Right forelimb (tissue), 1 donor: Measurements from ENCODE around the gene SMC3.
A peak's percentile ranks its signal among the peaks of the same experiment; 100 is the strongest.
"Not testable (repeated sequence)": the region's sequence is repeated elsewhere in the genome, so short reads cannot be mapped to it uniquely, and the experiment has no call there.

Source experiments
- DNase-seq: peaks from one replicate; pipeline ENCODE4 v3.0.0-alpha.2; 2018

SMC3 gene

GRCh38 chr10:110591760-110592159 is 24.3 kb downstream of the SMC3 start:
- no peak for DNase-seq

GRCh38 chr10:110597476-110597875 is 30.0 kb downstream of the SMC3 start:
- no peak for DNase-seq

GRCh38 chr10:110600487-110601101 is 33.1 kb downstream of the SMC3 start:
- no peak for DNase-seq

- DNase-seq, result no peak
Observed at GRCh38 chr10:110601581-110601980, 34.1 kb downstream of the SMC3 start.

GRCh38 chr10:110608087-110608486 is 40.6 kb downstream of the SMC3 start:
- DNase-seq, result no peak

GRCh38 chr10:110609605-110610004 is 42.1 kb downstream of the SMC3 start:
- DNase-seq, result no peak

- peak; percentile 60 for DNase-seq
Observed at GRCh38 chr10:110610308-110610774, 42.8 kb downstream of the SMC3 start.

- not testable (repeated sequence) for DNase-seq
Observed at GRCh38 chr10:110610781-110611180, 43.3 kb downstream of the SMC3 start.

- no peak for DNase-seq
Observed at GRCh38 chr10:110612087-110612486, 44.6 kb downstream of the SMC3 start.

GRCh38 chr10:110612629-110613028 is 45.1 kb downstream of the SMC3 start:
- DNase-seq, result no peak

GRCh38 chr10:110613341-110613995 is 46.0 kb downstream of the SMC3 start:
- DNase-seq, result no peak

- DNase-seq, result no peak
Observed at GRCh38 chr10:110613996-110614495, 46.6 kb downstream of the SMC3 start.

GRCh38 chr10:110615057-110615747 is 47.7 kb downstream of the SMC3 start:
- DNase-seq, result no peak

GRCh38 chr10:110616493-110617033 is 49.1 kb downstream of the SMC3 start:
- no peak for DNase-seq

- no peak for DNase-seq
Observed at GRCh38 chr10:110617425-110618229, 50.1 kb downstream of the SMC3 start.

GRCh38 chr10:110618230-110618610 is 50.7 kb downstream of the SMC3 start:
- no peak for DNase-seq

- no peak for DNase-seq
Observed at GRCh38 chr10:110619514-110620397, 52.3 kb downstream of the SMC3 start.

- no peak for DNase-seq
Observed at GRCh38 chr10:110620398-110620719, 52.9 kb downstream of the SMC3 start.

- DNase-seq, result not testable (repeated sequence)
Observed at GRCh38 chr10:110623316-110623715, 55.8 kb downstream of the SMC3 start.

- DNase-seq, result no peak
Observed at GRCh38 chr10:110625356-110625894, 57.9 kb downstream of the SMC3 start.
